GM12891 (cell line): ENCODE data around the gene RNF187.

Experiments
- PAX5 ChIP-seq: IDR thresholded peaks from 2 replicates; pipeline ENCODE4 v1.6.1; 2011; ENCODE audit warnings: low read length, moderate library complexity, mild to moderate bottlenecking; ENCODE audit not compliant: insufficient read depth, severe bottlenecking
- POLR2A ChIP-seq: IDR thresholded peaks from 2 replicates; pipeline ENCODE4 v1.6.1; 2011; ENCODE audit warnings: low read depth, low read length, control low read depth
- POLR2AphosphoS5 ChIP-seq: IDR thresholded peaks from 2 replicates; pipeline ENCODE4 v1.6.1; 2011; ENCODE audit warnings: low read depth, low read length, control low read depth
- SPI1 ChIP-seq: IDR thresholded peaks from 2 replicates; pipeline ENCODE4 v1.6.1; 2011; ENCODE audit warnings: low read depth, low read length, control low read depth
- TAF1 ChIP-seq: IDR thresholded peaks from 2 replicates; pipeline ENCODE4 v1.6.1; 2011; ENCODE audit warnings: low read depth, low read length, control low read depth

DNA sequence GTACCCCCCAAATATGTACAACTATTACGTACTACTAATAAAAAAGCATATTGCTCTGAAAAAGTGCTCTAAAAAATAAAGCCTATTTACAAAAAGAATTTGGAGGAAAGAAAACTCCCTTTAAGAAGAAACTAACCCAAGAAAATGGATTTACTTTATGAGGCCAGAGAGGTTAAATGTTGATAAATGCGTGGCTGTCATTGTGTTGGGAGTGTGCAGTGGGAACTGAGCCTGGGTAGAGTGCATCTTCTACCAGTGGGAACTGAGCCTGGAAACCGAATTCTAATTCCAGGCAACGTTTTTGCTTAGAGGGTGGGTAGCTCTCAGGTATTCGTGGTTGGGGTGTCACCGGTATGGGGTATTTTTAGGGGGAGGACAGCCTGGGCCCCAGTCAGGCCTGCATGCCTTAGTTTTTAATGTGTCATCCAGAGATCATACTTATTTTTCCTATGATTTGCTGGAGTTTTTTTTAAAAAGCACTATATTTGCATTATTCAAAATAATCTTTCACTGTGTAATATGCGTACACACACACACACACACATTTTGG, 24.1 kb upstream of the RNF187 start:
- TF ChIP-seq TAF1 (no peak), POLR2AphosphoS5 (no peak), POLR2A (no peak), SPI1 (no peak), PAX5 (no peak)
